Upper lobe of right lung (tissue), 1 donor: Measurements from ENCODE around the gene TANC2. TPM values are rescaled to one million over a fixed set of nuclear protein-coding genes. Genes with fewer than 3 reads are reported as not detected.

Experiments
- ATAC-seq: fragments of 200-7000 bp; cut with Tn5 transposase; one replicate; pipeline ENCODE4 v1.9.1; 2020; ENCODE audit warnings: mild to moderate bottlenecking, moderate library complexity
- DNase-seq: peaks from one replicate; pipeline ENCODE4 v3.0.0-alpha.2; 2020
- H3K27ac ChIP-seq: fragments of 200-600 bp; one replicate; pipeline ENCODE4 v1.8.0; 2022
- H3K27me3 ChIP-seq: fragments of 200-600 bp; one replicate; pipeline ENCODE4 v1.8.0; 2022; ENCODE audit warnings: mild to moderate bottlenecking
- H3K36me3 ChIP-seq: fragments of 200-600 bp; one replicate; pipeline ENCODE4 v1.8.0; 2022
- H3K4me1 ChIP-seq: fragments of 200-600 bp; one replicate; pipeline ENCODE4 v1.8.0; 2022
- H3K4me3 ChIP-seq: fragments of 200-600 bp; one replicate; pipeline ENCODE4 v1.8.0; 2022; ENCODE audit warnings: mild to moderate bottlenecking
- H3K9me3 ChIP-seq: fragments of 200-600 bp; one replicate; pipeline ENCODE4 v1.8.0; 2022
- intact Hi-C: fragments of 100-400 bp; cut with DNase I; formaldehyde crosslinking; loops from one replicate; pipeline ENCODE4 v1.11.0; 2022
- microRNA-seq: library from miRNA; unstranded; fragments of <30 nt; microRNA quantifications from one replicate; pipeline ENCODE4 v1.2.0, GENCODE V29; 2020; ENCODE audit warnings: borderline microRNAs expressed
- total RNA-seq: library from RNA; stranded (reverse); fragmentation: NEBNext Ultra II Directional; extraction: Animal tissue kit (Norgen Biotek cat#: 25700); gene quantifications from one replicate; pipeline ENCODE4 v1.2.1, GENCODE V29; 2021
- TF ChIP-seq, protein P1 (sequence below): fragments of 200-600 bp; IDR thresholded peaks from one replicate; pipeline ENCODE4 v1.8.0; 2022; ENCODE audit warnings: antibody characterized with exemption
- donor health status: DM: no; HTN: yes; CAD: no; lungs with severe emphysema.

The TANC2 gene
- total RNA-seq, 1 donor from 2014 or later = 114 TPM

DNA sequence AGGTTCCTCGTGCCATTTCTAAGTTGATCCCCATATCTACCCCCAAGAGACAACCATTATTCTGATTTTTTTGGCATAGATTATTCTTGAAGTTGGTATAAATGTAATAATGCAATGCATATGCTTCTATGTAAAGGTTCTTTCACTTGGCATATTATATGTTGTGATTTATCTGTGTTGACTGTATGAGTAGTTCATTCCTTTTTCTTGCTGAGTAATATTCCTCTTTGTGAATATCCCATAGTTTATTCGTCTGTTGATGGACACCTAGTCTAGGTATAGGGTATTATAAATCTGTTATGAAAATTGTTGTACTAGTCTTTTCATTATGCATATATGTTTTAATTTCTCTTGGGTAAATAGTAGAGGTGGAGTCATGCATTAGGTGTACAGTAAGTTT lies 36.6 kb downstream of the TANC2 start:
- no peak for DNase-seq
- Histone ChIP-seq H3K9me3 (no peaks in the 10 kb centered on the region), H3K36me3 (no peaks in the 10 kb centered on the region), H3K27ac (no peak overlapping the region), H3K4me1 (no peaks in the 10 kb centered on the region), H3K4me3 (no peak overlapping the region), H3K27me3 (no peaks in the 10 kb centered on the region)
- intact Hi-C loops = no loop called here
- no peak for ATAC-seq
- TF ChIP-seq, protein P1, sequence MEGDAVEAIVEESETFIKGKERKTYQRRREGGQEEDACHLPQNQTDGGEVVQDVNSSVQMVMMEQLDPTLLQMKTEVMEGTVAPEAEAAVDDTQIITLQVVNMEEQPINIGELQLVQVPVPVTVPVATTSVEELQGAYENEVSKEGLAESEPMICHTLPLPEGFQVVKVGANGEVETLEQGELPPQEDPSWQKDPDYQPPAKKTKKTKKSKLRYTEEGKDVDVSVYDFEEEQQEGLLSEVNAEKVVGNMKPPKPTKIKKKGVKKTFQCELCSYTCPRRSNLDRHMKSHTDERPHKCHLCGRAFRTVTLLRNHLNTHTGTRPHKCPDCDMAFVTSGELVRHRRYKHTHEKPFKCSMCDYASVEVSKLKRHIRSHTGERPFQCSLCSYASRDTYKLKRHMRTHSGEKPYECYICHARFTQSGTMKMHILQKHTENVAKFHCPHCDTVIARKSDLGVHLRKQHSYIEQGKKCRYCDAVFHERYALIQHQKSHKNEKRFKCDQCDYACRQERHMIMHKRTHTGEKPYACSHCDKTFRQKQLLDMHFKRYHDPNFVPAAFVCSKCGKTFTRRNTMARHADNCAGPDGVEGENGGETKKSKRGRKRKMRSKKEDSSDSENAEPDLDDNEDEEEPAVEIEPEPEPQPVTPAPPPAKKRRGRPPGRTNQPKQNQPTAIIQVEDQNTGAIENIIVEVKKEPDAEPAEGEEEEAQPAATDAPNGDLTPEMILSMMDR = no peak

DNA sequence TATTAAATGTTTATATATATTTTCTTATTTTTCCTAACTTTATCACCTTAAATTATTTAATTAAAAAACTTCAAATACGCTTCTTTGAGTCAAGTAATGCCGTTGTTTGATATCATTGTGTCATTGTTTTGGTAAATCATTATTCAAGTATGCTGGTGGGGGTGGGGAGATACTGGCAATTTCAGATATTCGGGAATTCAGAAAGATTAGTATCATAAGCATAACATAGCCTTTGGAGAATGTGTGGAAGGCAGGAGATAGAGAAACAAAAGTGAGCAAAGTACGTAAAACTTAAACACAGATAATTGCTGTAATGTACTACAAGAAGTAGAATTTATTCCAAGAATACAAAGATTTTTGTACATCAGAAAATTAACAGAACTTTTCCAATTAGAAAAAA lies 49.8 kb downstream of the TANC2 start:
- TF ChIP-seq, protein P1 = no peak
- Histone ChIP-seq H3K27ac (no peak overlapping the region), H3K4me3 (no peak overlapping the region), H3K27me3 (no peaks in the 10 kb centered on the region), H3K36me3 (no peaks in the 10 kb centered on the region), H3K4me1 (no peaks in the 10 kb centered on the region), H3K9me3 (no peaks in the 10 kb centered on the region)
- no peak for DNase-seq
- no peak for ATAC-seq
- intact Hi-C loops = no loop called here

Small RNA genes lying within 50 kb of the gene (microRNA-seq; reads per million reads assigned to microRNA genes)
- not detected for gene MIR633

Other genes starting within 250 kb of the TANC2 start
- not detected for gene MARCHF10, start 157.9 kb upstream of the TANC2 start, total RNA-seq